ENCODE data around the gene DOCK11. TPM values are rescaled to one million over a fixed set of nuclear protein-coding genes. Genes with fewer than 3 reads are reported as not detected.

Gene DOCK11
- total and polyA plus RNA-seq, 9 of the 15 experiments (the other 6 are each of a cell fraction or from before 2014, with no cell fraction given), result 41.8 to 77.8 (median 50.9) TPM

- TF ChIP-seq NKRF (IDR thresholded peaks at IDR 0.05; ENCODE audit: borderline replicate concordance) (peak; percentile 37; the same call in 1 of the 2 replicates), ZNF445 (CRISPR knock-in tag; IDR thresholded peaks at IDR 0.05; ENCODE audit: low read depth) (no peak), RBM39 (optimal IDR thresholded peaks at IDR 0.05; ENCODE audit: low read depth, low read length) (no peak), CCNT2 (IDR thresholded peaks at IDR 0.05; ENCODE audit: borderline replicate concordance, extremely low read depth, insufficient read length, low read depth, low read length) (peak; percentile 59), CGGBP1 (CRISPR knock-in tag; IDR thresholded peaks at IDR 0.05) (no peak), BRD9 (IDR thresholded peaks at IDR 0.05; ENCODE audit: low read depth, partially characterized antibody) (no peak), DPF2 (IDR thresholded peaks at IDR 0.05) (0 out of 2 replicates have a peak, but pooled peaks have one; percentile 26), CBFB (CRISPR knock-in tag; IDR thresholded peaks at IDR 0.05) (no peak), MBD2 (IDR thresholded peaks at IDR 0.05; ENCODE audit: borderline replicate concordance, low read depth) (peak; percentile 26; the same call in 1 of the 2 replicates), ZBTB1 (CRISPR knock-in tag; IDR thresholded peaks at IDR 0.05; ENCODE audit: borderline replicate concordance, low read depth) (no peak), SIN3A (IDR thresholded peaks at IDR 0.05; ENCODE audit: borderline replicate concordance in 2 of 2, control insufficient read depth in 1 of 2, low read depth in 2 of 2, low read length in 2 of 2) (peak in 1 of 2 experiments; percentile 50; a peak in 1 of 4 replicates), NRF1 (conservative IDR thresholded peaks at IDR 0.05 in 1 of 2, IDR thresholded peaks at IDR 0.05 in 1 of 2) (peak; percentile 28 to 32; a peak in 3 of 4 replicates), ZNF780A (CRISPR knock-in tag; IDR thresholded peaks at IDR 0.05) (no peak), JUN (IDR thresholded peaks at IDR 0.05; ENCODE audit: borderline replicate concordance, low read depth, low read length) (peak; percentile 14; the same call in 1 of the 2 replicates), JUN (CRISPR knock-in tag; IDR thresholded peaks at IDR 0.05; ENCODE audit: borderline replicate concordance) (no peak), AFF1 (IDR thresholded peaks at IDR 0.05; ENCODE audit: low read depth in 1 of 2, partially characterized antibody in 2 of 2) (peak in 1 of 2 experiments; percentile 52), ZNF639 (CRISPR knock-in tag; conservative IDR thresholded peaks at IDR 0.05 in 1 of 2, IDR thresholded peaks at IDR 0.05 in 1 of 2) (peak in 1 of 2 experiments; percentile 57; a peak in 1 of 4 replicates), RBFOX2 (IDR thresholded peaks at IDR 0.05; ENCODE audit: low read depth, low read length) (peak; percentile 76)
These were observed at the start of gene DOCK11 (continued) for GRCh38 chrX:118495061-118495921.
